ENCODE results near the gene GIMAP8. TPM values are rescaled to one million over a fixed set of nuclear protein-coding genes. Genes with fewer than 3 reads are reported as not detected.

The GIMAP8 gene
- total RNA-seq, 1 donor from 2014 or later: not detected

- no peak for TF ChIP-seq CTCF (IDR thresholded peaks at IDR 0.05)
- no peak overlapping the region for H3K27ac Mint-ChIP-seq (ENCODE audit: unreplicated experiment)
- no peak overlapping the region for H3K4me3 Mint-ChIP-seq (ENCODE audit: unreplicated experiment)
- no peaks in the 10 kb centered on the region for H3K4me1 Mint-ChIP-seq (ENCODE audit: low read depth)
- H3K9me3 Mint-ChIP-seq (ENCODE audit: low read depth): peaks cover 20% of the 10 kb centered on the region
- H3K27me3 Mint-ChIP-seq (ENCODE audit: low read depth): no peaks in the 10 kb centered on the region
- no peak for DNase-seq (ENCODE audit: low spot score)
- H3K36me3 Mint-ChIP-seq (ENCODE audit: low read depth): no peaks in the 10 kb centered on the region
Observed at GRCh38 chr7:150503155-150503554, 52.7 kb downstream of the GIMAP8 start.

GRCh38 chr7:150503581-150503980 lies 53.2 kb downstream of the GIMAP8 start:
- H3K36me3 Mint-ChIP-seq (ENCODE audit: low read depth): no peaks in the 10 kb centered on the region
- peaks cover 18% of the 10 kb centered on the region for H3K9me3 Mint-ChIP-seq (ENCODE audit: low read depth)
- H3K4me3 Mint-ChIP-seq (ENCODE audit: unreplicated experiment): no peak overlapping the region
- no peaks in the 10 kb centered on the region for H3K27me3 Mint-ChIP-seq (ENCODE audit: low read depth)
- H3K4me1 Mint-ChIP-seq (ENCODE audit: low read depth): no peaks in the 10 kb centered on the region
- TF ChIP-seq CTCF (IDR thresholded peaks at IDR 0.05): no peak
- no peak overlapping the region for H3K27ac Mint-ChIP-seq (ENCODE audit: unreplicated experiment)
- DNase-seq (ENCODE audit: low spot score): no peak

- TF ChIP-seq CTCF (IDR thresholded peaks at IDR 0.05): no peak
- Mint-ChIP-seq H3K9me3 (ENCODE audit: low read depth) (peaks cover 4% of the 10 kb centered on the region), H3K36me3 (ENCODE audit: low read depth) (no peaks in the 10 kb centered on the region), H3K4me3 (ENCODE audit: unreplicated experiment) (no peak overlapping the region), H3K4me1 (ENCODE audit: low read depth) (no peaks in the 10 kb centered on the region), H3K27ac (ENCODE audit: unreplicated experiment) (no peak overlapping the region), H3K27me3 (ENCODE audit: low read depth) (no peaks in the 10 kb centered on the region)
- no peak for DNase-seq (ENCODE audit: low spot score)
Observed at GRCh38 chr7:150507947-150508602, 57.6 kb downstream of the GIMAP8 start.

GRCh38 chr7:150511048-150511447 lies 60.6 kb downstream of the GIMAP8 start:
- Mint-ChIP-seq H3K36me3 (ENCODE audit: low read depth) (no peaks in the 10 kb centered on the region), H3K27me3 (ENCODE audit: low read depth) (no peaks in the 10 kb centered on the region), H3K4me3 (ENCODE audit: unreplicated experiment) (no peak overlapping the region), H3K9me3 (ENCODE audit: low read depth) (peaks cover 4% of the 10 kb centered on the region), H3K27ac (ENCODE audit: unreplicated experiment) (no peak overlapping the region), H3K4me1 (ENCODE audit: low read depth) (no peaks in the 10 kb centered on the region)
- TF ChIP-seq CTCF (IDR thresholded peaks at IDR 0.05): no peak
- DNase-seq (ENCODE audit: low spot score): no peak

GRCh38 chr7:150513758-150514157 lies 63.3 kb downstream of the GIMAP8 start:
- no peak for DNase-seq (ENCODE audit: low spot score)
- Mint-ChIP-seq H3K9me3 (ENCODE audit: low read depth) (peaks cover 4% of the 10 kb centered on the region), H3K27me3 (ENCODE audit: low read depth) (peaks cover 3% of the 10 kb centered on the region), H3K4me3 (ENCODE audit: unreplicated experiment) (no peak overlapping the region), H3K4me1 (ENCODE audit: low read depth) (no peaks in the 10 kb centered on the region), H3K27ac (ENCODE audit: unreplicated experiment) (no peak overlapping the region), H3K36me3 (ENCODE audit: low read depth) (no peaks in the 10 kb centered on the region)
- TF ChIP-seq CTCF (IDR thresholded peaks at IDR 0.05): no peak

Data from chondrocyte (in vitro differentiated cells).